Measurements from ENCODE around the gene MMP7.

- no peak for TF ChIP-seq EP300 (IDR thresholded peaks at IDR 0.05; ENCODE audit: borderline replicate concordance in 1 of 2, low read depth in 1 of 2, low read length in 1 of 2)
- TF ChIP-seq POLR2AphosphoS5 (IDR thresholded peaks at IDR 0.05; ENCODE audit: low read depth, low read length), result no peak
- TF ChIP-seq CTCF (IDR thresholded peaks at IDR 0.05), result no peak
- TF ChIP-seq PBX3 (IDR thresholded peaks at IDR 0.05), result no peak
Observed at GRCh38 chr11:102523887-102524286, 6.7 kb downstream of the MMP7 start.

Measured in SK-N-SH (cell line).